GM19193 (cell line): ENCODE measurements around the gene CAPS2.

Experiments
- POLR2A ChIP-seq: IDR thresholded peaks from 4 replicates; pipeline ENCODE4 v1.6.1; 2011; ENCODE audit not compliant: insufficient read depth, insufficient read length; ENCODE audit errors: extremely low read depth

The CAPS2 gene

DNA sequence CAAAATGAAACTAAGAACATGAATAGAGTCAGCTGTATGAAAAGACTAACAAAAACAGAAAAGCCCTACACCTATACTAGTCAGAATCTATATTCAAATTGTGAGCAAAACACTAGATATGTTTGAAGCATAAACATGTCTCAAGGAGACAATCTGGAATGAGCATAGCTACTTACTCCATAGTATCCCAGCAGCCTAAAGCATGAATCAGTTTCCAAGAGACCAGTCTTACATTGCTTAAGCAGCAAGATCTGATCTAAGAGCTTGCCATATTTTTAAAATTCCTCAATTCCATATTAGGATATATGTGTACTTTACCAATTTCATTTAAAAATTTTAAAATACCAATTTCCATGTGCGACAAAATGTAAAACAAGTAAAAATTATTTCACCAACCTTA lies 7.7 kb downstream of the CAPS2 start:
- no peak for TF ChIP-seq POLR2A

DNA sequence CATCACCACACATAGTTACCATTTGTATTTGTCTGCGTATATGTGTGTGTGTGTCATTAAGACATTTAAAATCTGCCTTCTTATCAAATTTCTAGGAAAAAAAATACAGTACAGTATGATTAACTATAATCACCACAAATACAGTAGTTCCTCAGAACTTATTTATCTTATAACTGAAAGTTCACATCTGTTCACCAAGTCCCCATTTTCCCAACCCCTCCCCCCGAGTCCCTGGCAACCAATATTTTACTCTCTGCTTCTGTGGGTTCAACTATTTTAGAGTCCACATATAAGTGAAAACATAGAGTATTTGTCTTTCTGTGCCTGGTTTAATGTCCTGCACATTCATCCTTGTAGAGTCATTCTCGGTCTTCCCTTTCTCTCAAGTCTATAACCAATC lies 12.3 kb downstream of the CAPS2 start:
- TF ChIP-seq POLR2A = no peak

DNA sequence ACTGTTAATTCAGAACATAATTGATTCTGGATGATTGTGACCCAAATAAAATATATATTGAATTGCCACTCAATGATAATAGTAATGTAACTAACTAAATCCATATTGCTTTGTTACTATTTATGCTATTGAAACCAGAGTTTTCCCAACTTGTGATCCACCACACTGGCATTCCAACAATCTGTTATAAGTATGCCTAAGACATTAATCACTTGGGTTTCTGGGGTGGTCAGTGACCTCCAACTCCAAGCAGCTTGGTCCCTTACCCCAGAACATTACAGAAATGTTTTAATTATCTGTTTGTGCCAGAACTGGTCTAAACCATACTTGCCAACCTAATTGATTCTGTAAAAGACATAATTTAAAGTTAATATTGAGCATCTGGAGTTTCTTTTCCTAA lies 14.6 kb downstream of the CAPS2 start:
- no peak for TF ChIP-seq POLR2A

DNA sequence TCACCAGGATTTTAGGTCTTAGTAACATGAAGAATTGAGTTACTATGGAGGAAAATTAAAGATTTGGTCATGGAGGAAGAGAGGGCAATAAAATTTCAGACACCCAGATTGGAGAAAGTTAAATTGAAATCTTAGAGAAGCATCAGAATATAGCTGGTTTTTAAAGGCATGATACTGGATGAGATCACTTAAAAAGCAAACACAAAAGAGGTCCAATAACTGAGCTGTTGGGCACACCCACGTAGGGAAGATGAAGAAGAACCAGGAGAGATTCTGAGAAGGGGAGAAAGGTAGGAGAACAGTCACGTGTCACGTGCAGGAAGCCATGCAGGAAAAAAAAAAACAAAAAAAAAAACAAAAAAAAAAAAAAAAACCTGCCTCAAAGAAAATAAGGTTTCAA lies 18.8 kb downstream of the CAPS2 start:
- no peak for TF ChIP-seq POLR2A

DNA sequence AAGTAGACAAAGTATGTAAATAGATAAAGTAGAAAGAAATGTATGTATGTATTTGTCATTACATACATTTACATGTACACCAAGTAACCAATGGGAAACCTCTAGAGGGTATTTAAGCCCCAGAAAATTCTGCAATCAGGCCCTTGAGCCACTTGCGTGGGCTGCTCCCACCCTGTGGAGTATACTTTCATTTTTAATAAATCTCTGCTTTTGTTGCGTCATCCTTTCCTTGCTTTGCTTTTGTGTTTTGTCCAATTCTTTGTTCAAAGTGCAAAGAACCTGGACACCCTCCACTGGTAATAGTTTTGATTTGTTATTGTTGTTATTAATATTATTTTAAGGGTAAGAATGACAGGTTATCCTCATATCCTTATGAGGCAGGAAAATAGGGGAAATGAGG lies 21.8 kb downstream of the CAPS2 start:
- no peak for TF ChIP-seq POLR2A

DNA sequence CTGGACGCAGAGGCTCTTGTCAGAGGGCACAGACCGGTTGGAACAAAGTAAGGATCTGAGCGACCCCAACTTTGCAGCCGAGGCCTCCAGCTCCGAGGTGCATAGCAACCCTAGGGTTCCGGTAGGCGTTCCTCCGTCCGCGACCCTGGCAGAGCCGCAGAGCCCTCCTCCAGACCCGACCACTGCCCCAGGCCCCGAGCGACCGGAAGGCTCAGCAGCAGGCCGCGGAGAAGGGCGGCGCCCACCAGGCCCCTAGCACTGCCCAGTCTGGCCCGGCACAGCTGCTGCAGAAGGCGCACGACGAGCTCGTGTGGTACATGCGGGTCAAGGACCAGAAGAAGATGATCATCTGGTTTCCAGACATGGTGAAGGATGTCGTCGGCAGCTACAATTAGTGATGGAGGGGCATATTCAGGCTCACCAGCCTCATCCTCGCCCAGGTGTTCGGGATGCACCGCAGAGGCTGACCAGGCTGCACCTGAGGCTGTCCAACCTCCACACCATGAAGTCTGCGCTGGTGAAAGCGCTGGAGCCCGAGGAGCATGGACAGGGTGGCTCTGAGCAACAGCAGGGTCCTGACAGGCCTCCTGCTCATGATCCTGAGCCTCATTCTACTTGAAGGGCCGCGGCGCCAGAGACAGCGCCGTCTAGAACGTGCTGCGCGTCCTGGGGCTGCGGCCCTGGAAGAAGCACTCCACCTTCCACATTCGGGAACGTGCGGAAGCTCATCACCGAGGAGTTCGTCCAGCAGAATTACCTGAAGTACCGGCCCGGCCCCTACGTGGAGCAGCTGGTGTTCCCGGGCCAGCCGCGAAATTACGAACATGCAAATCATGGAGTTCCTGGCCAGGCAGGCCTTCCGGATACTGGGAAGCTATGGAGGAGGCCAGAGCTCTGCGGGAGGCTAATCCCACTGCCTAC lies 24.5 kb downstream of the CAPS2 start:
- TF ChIP-seq POLR2A = no peak

DNA sequence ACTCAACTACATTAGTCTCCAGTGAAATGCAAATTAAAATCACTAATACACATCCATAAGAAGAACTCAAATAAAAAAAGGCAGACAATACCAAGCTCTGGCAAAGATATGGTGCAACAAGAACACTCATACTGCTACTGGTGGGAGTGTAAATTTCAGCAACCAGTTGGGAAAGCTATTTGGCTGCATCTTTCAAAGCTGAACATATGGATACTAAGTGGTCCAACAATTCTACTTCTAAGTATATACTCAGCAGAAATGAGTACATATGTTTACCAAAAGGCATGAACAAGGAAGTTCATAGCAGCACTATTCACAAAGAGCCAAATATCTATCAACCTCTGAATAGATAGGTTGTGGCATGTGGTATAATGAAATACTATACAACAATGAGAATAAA lies 27.3 kb downstream of the CAPS2 start:
- TF ChIP-seq POLR2A = no peak

DNA sequence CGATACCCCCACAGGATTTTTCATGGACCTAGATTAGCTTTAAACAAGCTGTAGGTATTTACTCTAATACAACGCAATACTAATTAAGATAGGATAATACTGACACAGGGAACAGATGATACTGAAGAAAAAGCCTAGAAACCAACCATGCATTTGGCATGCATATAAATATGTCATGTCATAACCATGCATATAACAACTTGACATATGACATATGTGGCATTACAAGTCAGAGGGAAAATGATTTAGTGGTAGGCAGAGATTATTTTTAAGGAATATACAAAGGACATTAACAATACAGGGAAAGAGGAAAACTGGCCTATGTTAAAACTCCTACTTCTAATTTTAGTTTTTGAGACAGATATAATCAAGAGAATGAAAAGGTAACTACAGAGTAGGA lies 27.9 kb downstream of the CAPS2 start:
- TF ChIP-seq POLR2A = no peak

DNA sequence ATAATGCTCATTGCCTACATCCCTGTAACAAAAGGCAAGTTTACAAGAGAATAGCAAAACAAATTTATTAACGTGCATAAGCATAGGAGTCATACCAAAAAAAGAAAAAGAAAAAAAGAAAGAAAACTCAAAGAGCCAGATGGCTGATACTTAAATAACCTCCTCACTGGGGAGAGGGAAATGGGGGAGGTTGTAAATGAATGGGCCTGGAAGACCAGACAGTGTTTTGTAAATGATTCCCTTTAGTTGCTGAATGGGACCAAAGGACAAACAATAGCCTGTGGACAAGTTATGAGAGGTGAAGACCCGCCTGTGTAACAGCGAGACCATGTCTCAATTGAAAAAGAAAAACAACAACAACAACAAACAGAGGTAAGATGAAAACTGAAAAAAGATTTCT lies 35.3 kb downstream of the CAPS2 start:
- TF ChIP-seq POLR2A = no peak

DNA sequence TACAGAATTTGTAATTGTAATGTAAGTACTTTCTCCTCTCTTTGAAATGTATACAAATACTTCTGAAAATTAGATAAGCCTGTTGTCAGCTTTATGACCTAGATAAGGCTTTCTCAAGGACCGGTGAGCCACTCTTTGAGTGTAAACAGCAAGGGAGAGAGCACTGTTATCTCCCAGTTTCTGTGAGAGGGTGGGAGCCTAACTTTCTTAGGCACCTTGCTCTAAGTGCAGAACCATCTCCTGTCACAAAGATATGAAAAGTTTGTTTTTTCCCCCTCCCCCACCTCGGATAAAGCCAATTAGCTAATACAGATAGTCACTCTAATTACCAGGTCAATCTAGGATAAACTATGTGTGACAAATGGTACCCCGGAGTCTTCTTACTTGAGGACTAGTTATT lies 35.8 kb downstream of the CAPS2 start:
- TF ChIP-seq POLR2A = no peak

DNA sequence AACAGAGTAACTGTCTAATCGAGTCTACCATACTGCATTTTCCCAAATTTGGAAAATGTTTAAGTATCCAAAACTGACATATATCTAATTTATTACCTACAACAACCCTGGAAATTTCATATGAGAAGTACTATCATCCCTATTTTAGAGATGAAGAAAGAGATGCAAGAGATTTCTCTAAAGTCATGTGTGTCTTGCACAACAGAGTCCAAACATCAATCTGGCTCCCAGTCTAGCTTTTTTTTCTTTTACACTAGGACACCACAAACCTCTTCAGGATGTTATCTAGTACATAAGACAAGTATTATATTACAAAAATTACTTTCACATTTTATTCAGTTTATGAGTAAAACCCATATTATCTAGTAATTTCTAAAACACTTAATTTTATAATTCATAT lies 39.1 kb downstream of the CAPS2 start:
- no peak for TF ChIP-seq POLR2A

DNA sequence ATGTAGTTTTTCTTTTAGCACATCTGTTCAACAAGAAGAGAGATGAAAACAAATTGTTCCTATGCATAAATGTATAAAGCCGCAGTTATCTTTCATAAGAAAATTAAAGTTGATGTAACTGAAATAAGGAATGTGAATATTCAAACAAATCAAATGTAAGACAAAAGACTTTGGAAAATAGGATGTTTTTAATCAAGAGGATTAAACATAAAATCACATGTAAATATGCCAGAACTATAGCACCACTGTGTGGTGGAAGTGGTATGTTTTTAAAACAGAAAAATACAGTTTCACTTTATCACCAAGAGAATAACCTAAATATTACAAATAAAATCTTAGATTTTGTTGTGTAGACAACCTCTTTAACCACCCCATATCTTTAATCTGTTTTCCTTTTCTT lies 40.4 kb downstream of the CAPS2 start:
- TF ChIP-seq POLR2A = no peak

DNA sequence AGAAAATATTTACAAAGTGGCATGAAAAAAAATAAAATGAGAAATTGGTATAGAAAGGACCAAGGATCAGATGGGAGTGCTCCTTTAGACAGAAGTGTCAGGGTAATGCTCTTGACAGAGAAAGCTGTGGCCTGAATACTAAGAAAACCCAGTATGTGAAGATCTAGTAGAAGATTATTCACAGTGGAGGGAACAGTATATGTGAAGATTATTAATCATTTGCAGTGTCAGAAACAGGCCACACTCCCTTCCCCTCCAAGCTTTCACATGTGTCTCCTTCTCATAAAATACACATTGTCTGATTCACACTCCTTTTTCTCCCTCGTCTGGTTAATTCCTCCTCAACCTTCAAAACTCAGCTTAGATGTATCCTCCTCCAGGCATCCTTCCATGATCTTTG lies 41.3 kb downstream of the CAPS2 start:
- TF ChIP-seq POLR2A = no peak

DNA sequence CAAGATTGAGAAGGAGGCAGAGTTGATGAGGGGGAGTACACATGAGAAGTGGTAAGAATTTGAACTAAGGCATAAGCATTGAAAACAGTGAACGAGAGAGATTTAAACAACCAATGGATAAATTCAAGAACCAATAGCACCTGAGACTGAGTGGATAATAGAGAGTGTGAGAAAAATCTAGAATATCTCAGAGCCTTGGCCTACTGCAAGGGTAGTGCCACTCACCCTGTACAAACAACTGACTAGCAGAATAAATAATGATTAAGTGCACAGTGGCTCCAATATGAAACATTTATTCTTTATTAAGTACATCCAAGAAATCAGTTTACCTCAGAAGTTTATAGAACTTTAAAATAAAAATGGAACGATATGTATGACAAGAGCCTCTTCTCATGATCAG lies 54.4 kb downstream of the CAPS2 start:
- no peak for TF ChIP-seq POLR2A

DNA sequence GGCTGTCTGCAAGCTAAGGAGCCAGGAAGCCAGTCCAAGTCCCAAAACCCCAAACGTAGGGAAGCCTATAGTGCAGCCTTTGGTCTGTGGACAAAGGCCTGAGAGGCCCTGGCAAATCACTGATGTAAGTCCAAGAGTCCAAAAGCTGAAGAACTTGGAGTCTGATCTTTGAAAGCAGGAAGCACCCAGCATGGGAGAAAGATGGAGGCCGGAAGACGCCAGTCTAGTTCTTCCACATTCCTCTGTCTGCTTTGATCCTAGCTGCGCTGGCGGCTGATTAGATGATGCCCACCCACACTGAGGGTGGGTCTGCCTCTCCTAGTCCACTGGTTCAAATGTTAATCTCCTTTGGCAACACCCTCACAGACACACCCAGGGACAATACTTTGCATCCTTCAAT lies 58.5 kb downstream of the CAPS2 start:
- no peak for TF ChIP-seq POLR2A

DNA sequence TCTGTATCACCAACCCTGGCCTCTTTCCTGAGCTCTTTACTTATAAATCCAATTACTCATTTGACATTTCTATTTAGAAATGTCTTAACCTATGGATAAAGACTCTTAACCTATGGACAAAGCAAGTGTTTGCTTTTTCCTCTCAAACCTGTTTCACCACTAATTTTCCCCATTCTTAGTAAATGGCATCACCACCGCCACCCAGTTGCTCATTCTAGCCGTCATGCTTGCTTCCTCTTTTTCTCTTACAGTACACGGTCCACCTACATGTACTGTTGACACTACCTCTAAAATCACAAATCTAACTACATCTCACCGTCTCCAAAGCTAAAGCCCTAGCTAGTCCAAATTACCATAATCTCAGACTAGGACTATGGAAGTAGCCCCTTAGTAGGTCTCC lies 60.0 kb downstream of the CAPS2 start:
- no peak for TF ChIP-seq POLR2A

DNA sequence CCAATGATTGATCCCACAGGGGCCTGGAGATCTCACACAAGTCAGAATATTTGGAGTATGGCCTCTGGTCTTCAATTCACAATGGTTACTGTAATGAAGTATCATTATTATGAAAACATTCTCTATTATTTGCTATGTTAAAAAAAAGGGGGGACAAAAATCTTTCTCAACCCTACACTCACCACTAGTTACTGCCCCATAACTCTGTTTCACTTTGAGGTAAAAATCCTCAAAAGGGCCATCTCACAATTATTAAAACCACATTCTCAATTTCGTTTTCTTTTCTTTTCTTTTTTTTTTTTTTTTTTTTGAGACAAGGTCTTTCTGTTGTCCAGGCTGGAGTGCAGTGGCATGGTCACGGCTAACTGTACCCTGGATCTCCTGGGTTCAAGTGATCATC lies 60.9 kb downstream of the CAPS2 start:
- TF ChIP-seq POLR2A = no peak
